HG03342 (cell line): ENCODE data around the gene MMP20.

Experiments
- ATAC-seq: cut with Tn5 transposase; IDR thresholded peaks from one replicate; pipeline ENCODE4 v1.9.1; 2021; ENCODE audit warnings: mild to moderate bottlenecking, moderate library complexity; ENCODE audit not compliant: unreplicated experiment

MMP20 gene

DNA sequence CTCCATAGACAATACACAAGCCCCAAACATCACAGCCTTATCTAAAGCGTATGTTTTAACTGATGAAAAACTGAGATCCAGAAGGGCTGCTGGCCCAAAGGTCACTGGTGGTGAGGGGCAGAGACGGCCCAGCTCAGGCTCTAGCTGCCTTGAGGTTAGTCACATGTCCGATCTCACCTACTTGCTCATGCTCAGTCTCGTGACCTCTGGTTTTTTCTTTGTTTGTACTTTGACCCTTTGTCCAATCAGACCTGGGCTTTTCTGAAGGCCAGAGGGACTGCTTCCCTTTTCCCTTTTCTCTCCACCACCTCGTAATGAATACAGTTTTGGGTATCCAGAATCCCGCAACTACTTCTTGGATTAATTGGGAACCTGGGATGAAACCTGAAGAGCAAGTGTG lies 28.6 kb downstream of the MMP20 start:
- ATAC-seq, result no peak

DNA sequence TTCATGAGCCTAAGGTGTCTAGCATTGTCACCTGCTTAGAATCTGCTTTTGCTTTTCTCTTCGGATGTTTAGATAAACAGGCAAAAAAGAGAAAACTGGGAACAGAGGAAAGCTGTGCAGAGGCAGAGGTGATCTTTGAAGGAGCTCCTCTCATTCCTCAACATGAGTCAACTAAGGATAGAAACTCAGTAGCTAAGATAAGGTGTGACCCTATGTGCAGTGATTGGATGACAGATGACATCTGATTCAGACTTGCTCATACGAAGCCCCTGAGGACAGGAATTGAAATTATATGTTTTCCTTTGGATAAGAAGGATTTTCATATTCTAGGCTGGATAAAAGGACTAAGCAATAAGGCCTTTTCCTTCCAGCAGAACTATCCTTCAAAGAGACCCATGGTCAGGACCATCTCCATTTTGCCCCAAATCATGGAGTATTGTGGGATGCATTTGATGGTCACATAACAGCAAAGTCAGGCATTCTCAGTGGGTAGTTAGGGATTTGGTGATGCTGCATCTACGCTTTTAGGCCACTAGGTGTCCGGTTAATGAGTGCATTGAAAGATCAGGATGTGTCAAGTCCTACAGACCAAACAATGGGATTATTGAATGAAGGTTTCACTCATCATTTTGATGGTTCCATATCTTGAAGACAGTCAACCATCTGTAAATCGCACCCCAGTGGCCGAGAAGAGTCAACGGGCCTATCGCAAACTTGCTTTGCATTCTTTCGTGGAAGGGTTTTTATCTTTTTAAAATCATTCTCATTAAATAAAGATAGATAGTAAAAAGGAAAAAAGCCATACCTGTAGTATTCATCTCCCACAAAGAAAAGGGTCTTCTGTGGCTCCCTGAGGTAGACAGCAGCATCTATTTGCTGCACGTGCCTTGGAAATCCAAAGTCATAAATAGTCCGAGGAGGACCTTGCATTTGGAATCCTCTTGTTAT lies 32.2 kb downstream of the MMP20 start:
- ATAC-seq, result peak; percentile 34

DNA sequence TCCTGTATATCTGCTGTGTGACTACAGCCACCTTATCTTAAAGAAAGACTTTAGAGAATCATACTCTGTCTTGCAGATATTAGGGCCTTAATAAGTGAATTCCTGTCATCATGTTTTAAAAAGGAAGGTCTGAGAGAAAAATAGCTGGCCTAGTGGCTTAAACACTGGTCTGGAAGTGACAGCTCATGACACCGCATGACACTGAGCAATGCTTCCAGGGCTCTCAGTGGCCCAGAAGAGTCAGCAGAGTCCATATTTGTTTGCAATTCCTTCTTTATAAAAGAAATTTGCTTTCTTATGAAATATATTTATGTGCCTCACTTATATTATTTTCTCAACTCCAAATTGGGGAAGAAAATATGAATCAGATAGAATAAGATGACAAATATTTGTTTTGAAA lies 33.0 kb downstream of the MMP20 start:
- ATAC-seq, result no peak

DNA sequence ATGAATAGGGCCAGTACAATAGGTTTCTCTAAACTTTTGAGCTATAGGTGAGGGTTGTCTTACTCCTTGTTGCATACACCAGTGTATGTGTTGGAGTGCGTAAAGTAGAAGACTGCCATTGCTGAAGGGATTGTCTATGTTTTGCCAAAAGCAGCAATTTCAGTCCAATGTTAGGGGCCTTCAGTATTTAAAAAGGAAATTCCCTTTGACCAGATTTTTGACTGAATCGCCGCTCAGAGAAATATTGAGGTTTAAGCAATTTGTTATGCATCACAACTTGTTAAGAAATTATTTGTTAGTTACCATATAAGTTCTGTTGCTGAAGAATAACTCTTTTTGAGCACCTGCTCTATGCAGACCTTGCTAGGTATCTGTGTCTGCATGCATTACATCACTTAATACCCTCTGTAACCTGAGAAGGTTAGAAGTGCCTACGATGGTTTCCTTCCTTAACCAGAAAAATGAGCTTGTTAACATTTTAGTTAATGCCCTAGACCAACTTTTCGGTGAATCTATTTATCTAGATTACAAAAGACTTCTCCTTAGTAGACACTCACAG lies 33.9 kb downstream of the MMP20 start:
- ATAC-seq, result no peak

- ATAC-seq, result no peak
Observed at GRCh38 chr11:102590276-102591049, 34.7 kb downstream of the MMP20 start.

DNA sequence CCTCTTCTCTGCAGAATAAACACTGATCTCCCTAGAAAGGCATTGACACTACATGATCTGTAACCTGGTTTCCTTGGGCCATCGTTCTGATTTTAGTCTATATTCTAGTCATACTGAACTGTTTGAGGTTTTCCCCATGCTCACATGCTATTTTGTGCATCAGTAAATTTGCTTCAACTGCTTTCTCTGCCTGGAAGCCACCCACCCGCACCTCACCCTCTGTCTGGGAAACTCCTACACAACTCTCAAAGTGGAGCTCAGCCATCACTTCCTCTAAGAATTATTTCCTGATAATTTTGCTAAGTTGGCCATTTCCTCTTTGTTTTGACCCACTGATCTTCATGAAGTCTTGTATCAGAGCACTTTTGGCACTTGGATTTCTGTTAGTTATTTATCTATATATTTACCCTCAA lies 36.1 kb downstream of the MMP20 start:
- ATAC-seq, result peak; percentile 64

- no peak for ATAC-seq
Observed at GRCh38 chr11:102587722-102588121, 37.4 kb downstream of the MMP20 start.

DNA sequence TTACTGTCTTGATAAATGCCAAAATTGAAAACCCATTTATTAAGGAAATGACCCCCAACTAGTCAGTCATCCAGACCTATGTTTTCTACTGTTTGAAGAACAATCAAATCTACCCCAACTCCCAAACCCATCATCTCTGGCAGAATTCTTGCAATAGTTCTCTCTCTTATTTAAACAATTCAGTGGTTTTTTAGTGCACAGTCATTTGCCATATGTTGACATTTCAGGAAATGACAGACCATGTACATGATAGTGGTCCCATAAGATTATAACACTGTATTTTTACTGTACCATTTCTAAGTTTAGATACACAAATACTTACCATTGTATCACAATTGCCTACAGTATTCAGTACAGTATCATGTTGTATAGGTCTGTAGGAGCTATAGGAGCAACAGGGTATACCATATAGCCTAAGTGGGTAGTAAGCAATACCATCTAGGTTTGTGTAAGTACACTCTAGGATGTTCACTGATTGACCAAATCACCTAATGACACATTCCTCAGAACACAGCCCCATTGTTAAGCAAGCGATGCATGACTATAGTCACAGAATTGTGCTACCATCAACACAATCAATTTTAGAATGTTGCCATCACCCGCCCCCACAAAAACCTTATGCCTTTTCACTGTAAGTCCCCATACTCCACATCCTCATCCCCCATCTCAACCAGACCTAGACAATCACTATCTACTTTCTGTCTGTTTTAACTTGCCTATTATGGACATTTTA lies 41.8 kb downstream of the MMP20 start:
- no peak for ATAC-seq

- no peak for ATAC-seq
Observed at GRCh38 chr11:102582140-102582539, 43.0 kb downstream of the MMP20 start.

GRCh38 chr11:102581066-102581465 lies 44.1 kb downstream of the MMP20 start:
- no peak for ATAC-seq

GRCh38 chr11:102580185-102580951 lies 44.8 kb downstream of the MMP20 start:
- ATAC-seq, result peak; percentile 50

GRCh38 chr11:102577723-102578122 lies 47.4 kb downstream of the MMP20 start:
- ATAC-seq, result no peak

- no peak for ATAC-seq
Observed at GRCh38 chr11:102577182-102577581, 48.0 kb downstream of the MMP20 start.

DNA sequence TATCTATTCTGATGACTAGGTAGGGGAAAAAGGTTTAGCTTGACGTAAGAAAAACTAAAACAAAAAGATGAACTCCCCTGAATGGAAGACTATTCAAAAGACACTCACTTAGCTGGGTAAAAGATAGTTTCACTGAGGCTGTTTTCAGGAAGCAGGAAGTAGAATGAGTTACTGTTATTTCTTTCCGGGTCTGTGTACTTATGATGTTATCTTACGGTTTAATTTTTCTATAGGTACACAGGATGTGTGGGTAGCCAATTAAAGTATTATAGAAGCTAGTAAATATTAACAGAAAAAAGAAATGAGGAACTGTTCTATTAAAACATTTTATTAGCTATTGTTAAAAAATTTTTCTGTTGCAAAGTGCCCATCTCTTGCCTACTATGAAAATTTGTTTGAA lies 48.8 kb downstream of the MMP20 start:
- no peak for ATAC-seq

GRCh38 chr11:102575012-102575411 lies 50.1 kb downstream of the MMP20 start:
- ATAC-seq, result no peak

GRCh38 chr11:102573851-102574250 lies 51.3 kb downstream of the MMP20 start:
- ATAC-seq, result no peak

GRCh38 chr11:102572554-102573220 lies 52.4 kb downstream of the MMP20 start:
- ATAC-seq, result no peak

DNA sequence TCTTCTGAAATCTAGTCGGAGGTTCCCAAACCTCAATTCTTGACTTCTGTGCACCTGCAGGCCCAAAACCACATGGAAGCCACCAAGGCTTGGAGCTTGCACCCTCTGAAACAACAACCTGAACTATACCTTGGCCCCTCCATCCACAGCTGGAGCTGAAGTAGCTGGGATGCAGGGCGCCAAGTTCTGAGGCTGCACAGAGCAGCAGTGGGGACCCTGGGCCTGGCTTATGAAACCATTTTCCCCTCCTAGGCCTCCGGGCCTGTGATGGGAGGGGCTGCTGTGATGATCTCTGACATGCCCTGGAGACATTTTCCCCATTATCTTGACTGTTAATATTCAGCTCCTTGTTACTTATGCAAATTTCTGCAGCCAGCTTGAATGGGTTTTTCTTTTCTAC lies 56.3 kb downstream of the MMP20 start:
- ATAC-seq, result no peak

DNA sequence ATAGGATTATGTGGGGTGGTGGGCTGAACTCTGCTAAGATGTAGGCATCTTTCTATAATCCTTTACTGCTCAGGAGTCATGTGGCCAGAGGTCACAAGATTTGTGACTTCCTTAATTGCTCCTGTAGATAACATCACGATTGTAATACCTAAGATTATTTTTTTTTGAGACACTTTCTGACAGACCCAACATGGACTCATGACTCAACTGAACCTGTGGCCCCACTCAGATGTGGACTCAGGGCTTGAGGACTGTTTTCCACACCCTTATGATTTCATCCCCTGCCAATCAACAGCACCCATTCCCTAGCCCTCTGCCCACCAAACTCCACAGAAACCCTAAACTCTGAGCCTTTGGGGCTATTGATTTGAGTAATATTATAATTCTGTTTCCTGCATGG lies 59.0 kb downstream of the MMP20 start:
- ATAC-seq, result no peak

GRCh38 chr11:102564110-102564509 lies 61.0 kb downstream of the MMP20 start:
- peak; percentile 67 for ATAC-seq
